Nucleus accumbens (tissue), 56 donors: ENCODE measurements around the gene LYSET.
A peak's percentile ranks its signal among the peaks of the same experiment; 100 is the strongest.
"Not testable (repeated sequence)": the region's sequence is repeated elsewhere in the genome, so short reads cannot be mapped to it uniquely, and the experiment has no call there.

Experiments used
- DNase-seq, 56 donors: peaks; one replicate each; lab custom pipeline; 2025; lab: John Stamatoyannopoulos, UW

LYSET gene

GRCh38 chr14:93214598-93214997 lies 29.5 kb downstream of the LYSET start:
- no peak for DNase-seq

GRCh38 chr14:93219103-93219726 lies 34.1 kb downstream of the LYSET start:
- peak in 7 of 56 donors; percentile 4 to 32 (median 9) for DNase-seq

GRCh38 chr14:93220509-93220908 lies 35.4 kb downstream of the LYSET start:
- no peak for DNase-seq

GRCh38 chr14:93223565-93223964 lies 38.4 kb downstream of the LYSET start:
- no peak for DNase-seq

GRCh38 chr14:93228550-93228949 lies 43.4 kb downstream of the LYSET start:
- no peak for DNase-seq

GRCh38 chr14:93230539-93230938 lies 45.4 kb downstream of the LYSET start:
- DNase-seq: no peak

- peak in 47 of 56 donors; percentile 9 to 79 (median 45) for DNase-seq
Measured at GRCh38 chr14:93231129-93231979, 46.2 kb downstream of the LYSET start.

GRCh38 chr14:93232159-93232558 lies 47.0 kb downstream of the LYSET start:
- DNase-seq: no peak

- not testable (repeated sequence) for DNase-seq
Measured at GRCh38 chr14:93233078-93233477, 48.0 kb downstream of the LYSET start.

- no peak for DNase-seq
Measured at GRCh38 chr14:93234798-93235197, 49.7 kb downstream of the LYSET start.
